Neural crest cell (in vitro differentiated cells): Measurements from ENCODE around the gene CDC45. TPM values are rescaled to one million over a fixed set of nuclear protein-coding genes. Genes with fewer than 3 reads are reported as not detected.

ENCODE experiments used
- DNase-seq: peaks from one replicate; pipeline ENCODE4 v3.0.0; 2021; ENCODE audit warnings: low read depth, mixed read lengths, low spot score
- H3K27ac Mint-ChIP-seq: one replicate; pipeline ENCODE4 v1.8.0; 2021; ENCODE audit warnings: mild to moderate bottlenecking, mixed read lengths; ENCODE audit not compliant: unreplicated experiment
- H3K27me3 Mint-ChIP-seq: 2 replicates; pipeline ENCODE4 v1.8.0; 2021; ENCODE audit warnings: low read depth, mild to moderate bottlenecking, mixed read lengths
- H3K36me3 Mint-ChIP-seq: 2 replicates; pipeline ENCODE4 v1.8.0; 2021; ENCODE audit warnings: low read depth, mild to moderate bottlenecking, mixed read lengths
- H3K4me1 Mint-ChIP-seq: 2 replicates; pipeline ENCODE4 v1.8.0; 2021; ENCODE audit warnings: mixed read lengths
- H3K4me3 Mint-ChIP-seq: one replicate; pipeline ENCODE4 v1.8.0; 2021; ENCODE audit warnings: mild to moderate bottlenecking, mixed read lengths
- H3K9me3 Mint-ChIP-seq: 2 replicates; pipeline ENCODE4 v1.8.0; 2021; ENCODE audit warnings: mixed read lengths
- CTCF ChIP-seq: fragments of 200-600 bp; sonication (generic); conservative IDR thresholded peaks from 2 replicates; pipeline ENCODE4 v1.5.0; 2021; ENCODE audit warnings: antibody characterized with exemption, mild to moderate bottlenecking
- total RNA-seq: library from RNA; stranded (reverse); gene quantifications from 2 replicates; pipeline ENCODE4 v1.2.1, GENCODE V29; 2021

The CDC45 gene
- total RNA-seq, 1 donor from 2014 or later = 49.8 TPM

- Mint-ChIP-seq H3K27ac (no peak overlapping the region), H3K9me3 (no peaks in the 10 kb centered on the region), H3K36me3 (peaks cover 15% of the 10 kb centered on the region), H3K4me1 (no peaks in the 10 kb centered on the region), H3K27me3 (no peaks in the 10 kb centered on the region), H3K4me3 (no peak overlapping the region)
- TF ChIP-seq CTCF = no peak
- DNase-seq = no peak
These were observed 23.2 kb upstream of the CDC45 start for GRCh38 chr22:19456541-19456940.

- Mint-ChIP-seq H3K27ac (no peak overlapping the region), H3K4me3 (no peak overlapping the region), H3K27me3 (no peaks in the 10 kb centered on the region), H3K9me3 (no peaks in the 10 kb centered on the region), H3K36me3 (peaks cover 9% of the 10 kb centered on the region), H3K4me1 (no peaks in the 10 kb centered on the region)
- TF ChIP-seq CTCF = no peak
- no peak for DNase-seq
These were observed 21.8 kb upstream of the CDC45 start for GRCh38 chr22:19457828-19458428.

GRCh38 chr22:19460036-19460435, 19.7 kb upstream of the CDC45 start:
- no peaks in the 10 kb centered on the region for H3K4me1 Mint-ChIP-seq
- TF ChIP-seq CTCF = no peak
- no peaks in the 10 kb centered on the region for H3K9me3 Mint-ChIP-seq
- no peak for DNase-seq
- no peak overlapping the region for H3K27ac Mint-ChIP-seq
- no peaks in the 10 kb centered on the region for H3K27me3 Mint-ChIP-seq
- no peak overlapping the region for H3K4me3 Mint-ChIP-seq
- H3K36me3 Mint-ChIP-seq = peaks cover 6% of the 10 kb centered on the region

- Mint-ChIP-seq H3K9me3 (no peaks in the 10 kb centered on the region), H3K4me1 (no peaks in the 10 kb centered on the region), H3K27ac (no peak overlapping the region), H3K36me3 (peaks cover 6% of the 10 kb centered on the region), H3K27me3 (no peaks in the 10 kb centered on the region), H3K4me3 (no peak overlapping the region)
- DNase-seq = no peak
- TF ChIP-seq CTCF = no peak
These were observed 18.2 kb upstream of the CDC45 start for GRCh38 chr22:19461506-19461905.

- H3K9me3 Mint-ChIP-seq = no peaks in the 10 kb centered on the region
- peaks cover 6% of the 10 kb centered on the region for H3K36me3 Mint-ChIP-seq
- no peak for DNase-seq
- no peaks in the 10 kb centered on the region for H3K4me1 Mint-ChIP-seq
- no peak for TF ChIP-seq CTCF
- no peaks in the 10 kb centered on the region for H3K27me3 Mint-ChIP-seq
- H3K4me3 Mint-ChIP-seq = no peak overlapping the region
- H3K27ac Mint-ChIP-seq = no peak overlapping the region
These were observed 16.7 kb upstream of the CDC45 start for GRCh38 chr22:19463008-19463407.
